H1 (cell line): ENCODE measurements around the gene SPSB3. TPM values are rescaled to one million over a fixed set of nuclear protein-coding genes. Genes with fewer than 3 reads are reported as not detected.

Source experiments
- CTCF ChIA-PET: fragments of 300-600 bp; sonication (Branson Sonifier 250); formaldehyde crosslinking; loops from one replicate; lab custom pipeline; 2021; ENCODE audit not compliant: partially characterized antibody; lab: Charles Lee
- POLR2A ChIA-PET: fragments of 300-600 bp; sonication (Branson Sonifier 250); formaldehyde crosslinking; loops from one replicate; lab custom pipeline; 2021; ENCODE audit warnings: inconsistent platforms; ENCODE audit not compliant: partially characterized antibody; lab: Charles Lee
- DNase-seq, 2 experiments: peaks; one replicate each; pipeline versions ENCODE4 v3.0.0 to v3.0.0-alpha.2; 2010 to 2022; ENCODE audit warnings: low spot score in 2 of 2, low read depth in 1 of 2, mixed read lengths in 1 of 2
- FAIRE-seq: peaks from 2 replicates; lab custom pipeline; 2011; peaks lifted over from hg19 to GRCh38; lab: Jason Lieb, UNC
- H2AFZ ChIP-seq: 2 replicates; pipeline ENCODE4 v1.8.1; 2012; ENCODE audit warnings: low read length, inconsistent platforms
- H2AK5ac ChIP-seq: 2 replicates; pipeline ENCODE4 v1.6.1; 2013; ENCODE audit warnings: low read depth, low read length
- H2BK120ac ChIP-seq: replicated peaks from 2 replicates; pipeline ENCODE3; 2013; ENCODE audit warnings: low read depth, low read length, inconsistent platforms
- H2BK12ac ChIP-seq: 2 replicates; pipeline ENCODE4 v1.6.1; 2013; ENCODE audit warnings: low read depth, low read length
- H2BK15ac ChIP-seq: 2 replicates; pipeline ENCODE4 v1.6.1; 2013; ENCODE audit warnings: low read length
- H2BK20ac ChIP-seq: 2 replicates; pipeline ENCODE4 v1.6.1; 2013; ENCODE audit warnings: low read length
- H2BK5ac ChIP-seq: 2 replicates; pipeline ENCODE4 v1.6.1; 2013; ENCODE audit warnings: low read depth, low read length
- H3K14ac ChIP-seq: 2 replicates; pipeline ENCODE4 v1.6.1; 2013; ENCODE audit warnings: inconsistent platforms; ENCODE audit not compliant: insufficient read length
- H3K18ac ChIP-seq: 2 replicates; pipeline ENCODE4 v1.6.1; 2013; ENCODE audit warnings: low read length; ENCODE audit errors: extremely low read depth
- H3K23ac ChIP-seq: 2 replicates; pipeline ENCODE4 v1.6.1; 2013; ENCODE audit warnings: inconsistent platforms; ENCODE audit not compliant: insufficient read length
- H3K23me2 ChIP-seq: 2 replicates; pipeline ENCODE4 v1.6.1; 2013; ENCODE audit warnings: low read depth, low read length
- H3K27ac ChIP-seq: 2 replicates; pipeline ENCODE4 v1.6.1; 2011; ENCODE audit warnings: low read depth, low read length, inconsistent platforms
- H3K27me3 ChIP-seq, 4 experiments: replicated peaks in 1 of 4; 1 replicate in 1 of 4; 2 replicates in 3 of 4; pipeline versions ENCODE4 v1.6.1 to v1.8.1; 2011 to 2013; ENCODE audit warnings: low read length in 3 of 4, mild to moderate bottlenecking in 3 of 4, inconsistent platforms in 2 of 4, mixed read lengths in 2 of 4, moderate library complexity in 1 of 4; ENCODE audit not compliant: control insufficient read depth in 3 of 4, insufficient read depth in 3 of 4; ENCODE audit errors: extremely low read depth in 1 of 4
- H3K36me3 ChIP-seq, 4 experiments: 2 replicates each; pipeline versions ENCODE4 v1.6.1 to v1.8.1; 2011 to 2013; ENCODE audit warnings: mild to moderate bottlenecking in 4 of 4, low read length in 3 of 4, moderate library complexity in 2 of 4, control low read depth in 1 of 4, inconsistent platforms in 1 of 4; ENCODE audit not compliant: insufficient read depth in 4 of 4, control insufficient read depth in 2 of 4
- H3K4ac ChIP-seq: replicated peaks from 2 replicates; pipeline ENCODE3; 2013; ENCODE audit warnings: low read length, low read depth, mixed read lengths, inconsistent platforms; ENCODE audit not compliant: insufficient read length
- H3K4me1 ChIP-seq, 4 experiments: replicated peaks in 1 of 4; 1 replicate in 1 of 4; 2 replicates in 3 of 4; pipeline versions ENCODE4 v1.6.1 to v1.8.1; 2011 to 2013; ENCODE audit warnings: low read length in 3 of 4, inconsistent platforms in 2 of 4, mixed read lengths in 1 of 4; ENCODE audit not compliant: insufficient read depth in 4 of 4, control insufficient read depth in 3 of 4
- H3K4me2 ChIP-seq, 2 experiments: 2 replicates each; pipeline versions ENCODE4 v1.6.1 to v1.8.1; 2011 to 2013; ENCODE audit warnings: low read depth in 2 of 2, low read length in 2 of 2, control low read depth in 1 of 2, inconsistent platforms in 1 of 2, mild to moderate bottlenecking in 1 of 2; ENCODE audit not compliant: insufficient read depth in 1 of 2
- H3K4me3 ChIP-seq, 4 experiments: fragments of 200-600, 300-600 bp in 1 of 4; sonication (generic), shearing (Covaris generic), sonication (Bioruptor Twin) in 1 of 4; 2 replicates each; pipeline versions ENCODE4 v1.5.1 to v1.8.1; 2011 to 2016; ENCODE audit warnings: low read length in 4 of 4, low read depth in 3 of 4, control low read depth in 2 of 4, inconsistent platforms in 2 of 4, mild to moderate bottlenecking in 2 of 4, mixed read lengths in 1 of 4, moderate library complexity in 1 of 4; ENCODE audit not compliant: insufficient read depth in 2 of 4; ENCODE audit errors: extremely low read depth in 1 of 4
- H3K56ac ChIP-seq: replicated peaks from 2 replicates; pipeline ENCODE3; 2013; ENCODE audit warnings: low read depth, mild to moderate bottlenecking, mixed read lengths, low read length, inconsistent platforms; ENCODE audit not compliant: insufficient read length
- H3K79me1 ChIP-seq: 2 replicates; pipeline ENCODE4 v1.6.1; 2013; ENCODE audit warnings: low read depth, low read length, control low read depth
- H3K79me2 ChIP-seq, 2 experiments: 2 replicates each; pipeline versions ENCODE4 v1.6.1 to v1.8.1; 2012 to 2013; ENCODE audit warnings: low read length in 2 of 2, mild to moderate bottlenecking in 2 of 2, inconsistent platforms in 1 of 2; ENCODE audit not compliant: insufficient read depth in 2 of 2, control insufficient read depth in 1 of 2
- H3K9ac ChIP-seq, 4 experiments: replicated peaks in 1 of 4; 1 replicate in 1 of 4; 2 replicates in 3 of 4; pipeline versions ENCODE4 v1.6.1 to v1.8.1; 2011 to 2013; ENCODE audit warnings: low read depth in 3 of 4, low read length in 3 of 4, control low read depth in 2 of 4, mild to moderate bottlenecking in 2 of 4, moderate library complexity in 2 of 4, inconsistent platforms in 1 of 4; ENCODE audit errors: extremely low read depth in 1 of 4
- H3K9me3 ChIP-seq, 2 experiments: 2 replicates each; pipeline versions ENCODE4 v1.6.1 to v1.8.1; 2012 to 2013; ENCODE audit warnings: mild to moderate bottlenecking in 2 of 2, moderate library complexity in 2 of 2, control low read depth in 1 of 2, inconsistent platforms in 1 of 2, low read depth in 1 of 2, low read length in 1 of 2, mixed read lengths in 1 of 2; ENCODE audit not compliant: insufficient read depth in 2 of 2
- H4K20me1 ChIP-seq, 2 experiments: replicated peaks in 1 of 2; 2 replicates each; pipeline versions ENCODE3 to v1.8.1; 2011 to 2013; ENCODE audit warnings: inconsistent platforms in 2 of 2, low read length in 2 of 2, mild to moderate bottlenecking in 1 of 2; ENCODE audit not compliant: insufficient read depth in 2 of 2, control insufficient read depth in 1 of 2
- H4K5ac ChIP-seq: 2 replicates; pipeline ENCODE4 v1.6.1; 2013; ENCODE audit warnings: low read length, low read depth, mixed read lengths, inconsistent platforms; ENCODE audit not compliant: insufficient read length
- H4K8ac ChIP-seq: 2 replicates; pipeline ENCODE4 v1.8.0; 2013; ENCODE audit warnings: mild to moderate bottlenecking, moderate library complexity, low read length, inconsistent platforms; ENCODE audit not compliant: insufficient read depth; ENCODE audit errors: extremely low read depth
- H4K91ac ChIP-seq: replicated peaks from 2 replicates; pipeline ENCODE3; 2013; ENCODE audit warnings: low read length, mixed read lengths, inconsistent platforms; ENCODE audit not compliant: insufficient read length
- WGBS, 2 experiments: shearing (Covaris generic) in 1 of 2; methylation state at CpG; one replicate each; pipeline versions ENCODE4 v1.1.6 to v1.1.7; 2013 to 2015; ENCODE audit warnings: low lambda C conversion rate in 2 of 2, mixed read lengths in 2 of 2, inconsistent platforms in 1 of 2, low coverage in 1 of 2, missing lambda C conversion rate in 1 of 2; ENCODE audit not compliant: insufficient replicate concordance in 2 of 2, insufficient coverage in 1 of 2, insufficient read length in 1 of 2; ENCODE audit errors: extremely low coverage in 1 of 2, missing lambda C conversion rate in 1 of 2; 5-methylcytosine and 5-hydroxymethylcytosine counted together
- polyA plus RNA-seq, 7 experiments: library from polyadenylated mRNA; depleted of rRNA in 3 of 7; stranded (reverse) in 5 of 7; unstranded in 2 of 7; fragments of >200 nt in 5 of 7; fragments of 200-250 nt in 2 of 7; gene quantifications; 1 replicate in 5 of 7; 2 replicates in 1 of 7; 4 replicates in 1 of 7; pipeline versions ENCODE4 v1.2.1 to v1.2.3, GENCODE V29; 2011 to 2013; ENCODE audit warnings: missing spikeins in 2 of 7, mixed read lengths in 2 of 7
- total RNA-seq: library from RNA; stranded (reverse); fragmentation: NEBNext Ultra II Directional; extraction: Animal tissue kit (Norgen Biotek cat#: 25700); gene quantifications from 2 replicates; pipeline ENCODE4 v1.2.1, GENCODE V29; 2021

SPSB3 gene
- total and polyA plus RNA-seq, 2 of the 8 experiments (the other 6 are each of a cell fraction or from before 2014, with no cell fraction given) = 22.5 to 37.8 TPM

DNA sequence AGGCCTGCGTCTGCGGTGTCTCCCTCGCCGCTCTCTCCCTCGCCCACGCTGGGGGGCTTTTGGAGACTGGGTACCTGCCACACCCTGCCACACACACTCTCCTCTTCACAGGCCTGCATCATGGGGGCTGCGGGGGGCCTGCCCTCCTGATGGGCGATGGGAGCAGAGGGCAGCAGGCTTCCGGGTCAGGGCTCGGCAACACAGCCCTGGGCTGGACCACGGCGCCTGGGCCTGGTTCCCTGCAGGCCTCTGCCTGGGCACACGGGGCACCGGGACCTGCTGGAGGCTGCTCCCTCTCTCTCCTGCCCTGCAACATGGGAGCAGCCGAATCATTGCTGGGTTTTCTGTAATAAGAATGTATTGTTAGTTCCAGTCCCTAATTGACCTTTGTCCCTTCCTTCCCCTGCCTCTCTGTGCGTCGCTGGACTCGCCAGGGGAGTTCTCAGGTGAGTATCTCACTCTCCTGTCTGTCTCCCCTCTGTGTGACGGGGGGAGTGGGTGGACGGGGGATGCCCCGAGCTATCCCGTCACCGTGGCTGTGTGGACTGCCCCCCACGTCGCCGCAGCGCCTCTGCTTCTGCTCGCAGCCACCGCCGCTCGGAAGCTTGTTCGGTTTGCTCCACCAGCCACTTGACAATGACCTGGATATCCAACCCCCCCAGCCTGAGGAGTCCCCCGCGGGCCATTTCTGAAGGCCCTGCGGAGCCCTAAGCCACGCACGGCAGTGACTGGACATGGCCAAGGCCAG is 24.5 kb downstream of the SPSB3 start:
- H3K79me2 ChIP-seq = no peaks in the 10 kb centered on the region
- H2BK5ac ChIP-seq = no peak overlapping the region
- H3K79me1 ChIP-seq = no peaks in the 10 kb centered on the region
- no peak overlapping the region for H4K8ac ChIP-seq
- no peak overlapping the region for H2AK5ac ChIP-seq
- H3K4me1 ChIP-seq = no peaks in the 10 kb centered on the region; a peak in 2 of 7 replicates
- WGBS, 2 experiments = 92% methylated on average over 33 of the region's 37 CpGs; no CpG with 5 or more reads in 1 of the 2 experiments
- no peak overlapping the region for H3K14ac ChIP-seq
- no peak overlapping the region for H2AFZ ChIP-seq
- no peak overlapping the region for H3K56ac ChIP-seq
- ChIA-PET CTCF (interaction anchor here (0.6 to 1.2 kb wide), 4 partner anchors 16 to 265 kb away, joined by 3 to 4 read pairs (median 3); partner anchors contain the start of genes JPT2 and TELO2), POLR2A (interaction anchor here (0.9 to 3.4 kb wide), 4 partner anchors 10 to 12 kb away, joined by 3 to 29 read pairs (median 3); partner anchors contain the start of genes EME2, MRPS34 and NME3)
- H3K27ac ChIP-seq = no peak overlapping the region
- no peak overlapping the region for H4K91ac ChIP-seq
- H2BK120ac ChIP-seq = no peak overlapping the region
- no peak overlapping the region for H2BK12ac ChIP-seq
- H3K18ac ChIP-seq = no peak overlapping the region
- no peak overlapping the region for H3K4ac ChIP-seq
- H3K23ac ChIP-seq = no peak overlapping the region
- FAIRE-seq = no peak
- no peaks in the 10 kb centered on the region; a peak in 1 of 4 replicates for H3K9me3 ChIP-seq
- H3K23me2 ChIP-seq = no peaks in the 10 kb centered on the region
- no peak overlapping the region for H2BK15ac ChIP-seq
- H3K36me3 ChIP-seq = peaks cover 0 to 2% (median 0%) of the 10 kb centered on the region in 4 experiments; a peak in 2 of 8 replicates
- H3K9ac ChIP-seq = no peak overlapping the region
- H3K4me2 ChIP-seq = no peak overlapping the region
- H3K27me3 ChIP-seq = no peaks in the 10 kb centered on the region
- no peak overlapping the region for H4K5ac ChIP-seq
- H3K4me3 ChIP-seq = no peak overlapping the region
- H2BK20ac ChIP-seq = no peak overlapping the region
- H4K20me1 ChIP-seq = peaks cover 0 to 2% of the 10 kb centered on the region in 2 experiments
- no peak for DNase-seq
